ENCODE measurements around the gene SLC2A13.
"Not testable (repeated sequence)": the region's sequence is repeated elsewhere in the genome, so short reads cannot be mapped to it uniquely, and the experiment has no call there.

SLC2A13 gene

GRCh38 chr12:40034156-40034555 lies 71.7 kb downstream of the SLC2A13 start:
- no peak for DNase-seq

- no peak for DNase-seq
Measured at GRCh38 chr12:40033242-40033630, 72.6 kb downstream of the SLC2A13 start.

GRCh38 chr12:40032433-40033241 lies 73.2 kb downstream of the SLC2A13 start:
- DNase-seq: no peak

- DNase-seq: peak in 1 of 2 experiments; percentile 4
Measured at GRCh38 chr12:40031965-40032364, 73.9 kb downstream of the SLC2A13 start.

GRCh38 chr12:40030970-40031369 lies 74.9 kb downstream of the SLC2A13 start:
- DNase-seq: not testable (repeated sequence)

GRCh38 chr12:40028296-40028695 lies 77.6 kb downstream of the SLC2A13 start:
- no peak for DNase-seq

- DNase-seq: no peak
Measured at GRCh38 chr12:40022850-40023249, 83.0 kb downstream of the SLC2A13 start.

- DNase-seq: no peak
Measured at GRCh38 chr12:40020261-40020691, 85.6 kb downstream of the SLC2A13 start.

GRCh38 chr12:40017488-40017887 lies 88.4 kb downstream of the SLC2A13 start:
- no peak for DNase-seq

- no peak for DNase-seq
Measured at GRCh38 chr12:40016980-40017379, 88.9 kb downstream of the SLC2A13 start.

- DNase-seq: no peak
Measured at GRCh38 chr12:40015881-40016280, 90.0 kb downstream of the SLC2A13 start.

GRCh38 chr12:40015345-40015744 lies 90.5 kb downstream of the SLC2A13 start:
- peak in 1 of 2 experiments; percentile 9 for DNase-seq

- DNase-seq: no peak
Measured at GRCh38 chr12:40013847-40014246, 92.0 kb downstream of the SLC2A13 start.

- no peak for DNase-seq
Measured at GRCh38 chr12:40013292-40013691, 92.6 kb downstream of the SLC2A13 start.

- no peak for DNase-seq
Measured at GRCh38 chr12:40012711-40013110, 93.2 kb downstream of the SLC2A13 start.

GRCh38 chr12:40011775-40012129 lies 94.1 kb downstream of the SLC2A13 start:
- no peak for DNase-seq

- DNase-seq: peak; percentile 44 to 73
Measured at GRCh38 chr12:40010899-40011774, 94.7 kb downstream of the SLC2A13 start.

- no peak for DNase-seq
Measured at GRCh38 chr12:40002178-40003169, 103.4 kb downstream of the SLC2A13 start.

GRCh38 chr12:40001406-40001805 lies 104.5 kb downstream of the SLC2A13 start:
- no peak for DNase-seq

- no peak for DNase-seq
Measured at GRCh38 chr12:40000884-40001283, 105.0 kb downstream of the SLC2A13 start.

- no peak for DNase-seq
Measured at GRCh38 chr12:39993268-39993667, 112.6 kb downstream of the SLC2A13 start.

All from SW 1271 (cell line).